ENCODE results near the gene PVALEF. TPM values are rescaled to one million over a fixed set of nuclear protein-coding genes. Genes with fewer than 3 reads are reported as not detected.

The PVALEF gene
- total RNA-seq, 4 donors from 2014 or later, result not detected

- H3K36me3 ChIP-seq, result no peaks in the 10 kb centered on the region
- TF ChIP-seq, protein P1, sequence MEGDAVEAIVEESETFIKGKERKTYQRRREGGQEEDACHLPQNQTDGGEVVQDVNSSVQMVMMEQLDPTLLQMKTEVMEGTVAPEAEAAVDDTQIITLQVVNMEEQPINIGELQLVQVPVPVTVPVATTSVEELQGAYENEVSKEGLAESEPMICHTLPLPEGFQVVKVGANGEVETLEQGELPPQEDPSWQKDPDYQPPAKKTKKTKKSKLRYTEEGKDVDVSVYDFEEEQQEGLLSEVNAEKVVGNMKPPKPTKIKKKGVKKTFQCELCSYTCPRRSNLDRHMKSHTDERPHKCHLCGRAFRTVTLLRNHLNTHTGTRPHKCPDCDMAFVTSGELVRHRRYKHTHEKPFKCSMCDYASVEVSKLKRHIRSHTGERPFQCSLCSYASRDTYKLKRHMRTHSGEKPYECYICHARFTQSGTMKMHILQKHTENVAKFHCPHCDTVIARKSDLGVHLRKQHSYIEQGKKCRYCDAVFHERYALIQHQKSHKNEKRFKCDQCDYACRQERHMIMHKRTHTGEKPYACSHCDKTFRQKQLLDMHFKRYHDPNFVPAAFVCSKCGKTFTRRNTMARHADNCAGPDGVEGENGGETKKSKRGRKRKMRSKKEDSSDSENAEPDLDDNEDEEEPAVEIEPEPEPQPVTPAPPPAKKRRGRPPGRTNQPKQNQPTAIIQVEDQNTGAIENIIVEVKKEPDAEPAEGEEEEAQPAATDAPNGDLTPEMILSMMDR (IDR thresholded peaks at IDR 0.05 in 4 of 5, conservative IDR thresholded peaks at IDR 0.05 in 1 of 5), result no peak
- no peak for TF ChIP-seq POLR2A (IDR thresholded peaks at IDR 0.05)
- no peaks in the 10 kb centered on the region for H3K9me3 ChIP-seq
- no peaks in the 10 kb centered on the region for H3K4me1 ChIP-seq
- no peak for DNase-seq
- intact Hi-C loops (cut with DNase I; ENCODE audit: low total_unique reads), result no loop called here
- H3K27ac ChIP-seq, result no peak overlapping the region
- no peak overlapping the region for H3K4me3 ChIP-seq
- ATAC-seq, result no peak
- H3K27me3 ChIP-seq, result no peaks in the 10 kb centered on the region
- in situ Hi-C loops (cut with MboI; ENCODE audit: low sequenced_read_pairs in 4 of 4), result no loop called here
Observed at GRCh38 chr17:81199482-81199830, 34.1 kb downstream of the PVALEF start.

GRCh38 chr17:81200201-81200600, 34.9 kb downstream of the PVALEF start:
- ATAC-seq (no peak), DNase-seq (no peak)
- Histone ChIP-seq H3K36me3 (no peaks in the 10 kb centered on the region), H3K4me1 (no peaks in the 10 kb centered on the region), H3K27ac (no peak overlapping the region), H3K4me3 (no peak overlapping the region), H3K27me3 (no peaks in the 10 kb centered on the region), H3K9me3 (no peaks in the 10 kb centered on the region)
- no peak for TF ChIP-seq POLR2A (IDR thresholded peaks at IDR 0.05)
- TF ChIP-seq, protein P1 (IDR thresholded peaks at IDR 0.05 in 4 of 5, conservative IDR thresholded peaks at IDR 0.05 in 1 of 5), result no peak
- intact Hi-C loops (cut with DNase I; ENCODE audit: low total_unique reads) (no loop called here), in situ Hi-C loops (cut with MboI; ENCODE audit: low sequenced_read_pairs in 4 of 4) (no loop called here)

- intact Hi-C loops (cut with DNase I; ENCODE audit: low total_unique reads) (no loop called here), in situ Hi-C loops (cut with MboI; ENCODE audit: low sequenced_read_pairs in 4 of 4) (no loop called here)
- no peak overlapping the region for H3K4me3 ChIP-seq
- DNase-seq (no peak), ATAC-seq (peak in 1 of 2 donors; percentile 40)
- no peak for TF ChIP-seq POLR2A (IDR thresholded peaks at IDR 0.05)
- TF ChIP-seq, protein P1 (IDR thresholded peaks at IDR 0.05 in 4 of 5, conservative IDR thresholded peaks at IDR 0.05 in 1 of 5), result peak in 4 of 5 experiments; percentile 28 to 43 (median 38)
- H3K36me3 ChIP-seq, result no peaks in the 10 kb centered on the region
- H3K4me1 ChIP-seq, result no peaks in the 10 kb centered on the region
- no peaks in the 10 kb centered on the region for H3K27me3 ChIP-seq
- no peak overlapping the region for H3K27ac ChIP-seq
- no peaks in the 10 kb centered on the region for H3K9me3 ChIP-seq
Observed at GRCh38 chr17:81200695-81201580, 35.6 kb downstream of the PVALEF start.

DNA sequence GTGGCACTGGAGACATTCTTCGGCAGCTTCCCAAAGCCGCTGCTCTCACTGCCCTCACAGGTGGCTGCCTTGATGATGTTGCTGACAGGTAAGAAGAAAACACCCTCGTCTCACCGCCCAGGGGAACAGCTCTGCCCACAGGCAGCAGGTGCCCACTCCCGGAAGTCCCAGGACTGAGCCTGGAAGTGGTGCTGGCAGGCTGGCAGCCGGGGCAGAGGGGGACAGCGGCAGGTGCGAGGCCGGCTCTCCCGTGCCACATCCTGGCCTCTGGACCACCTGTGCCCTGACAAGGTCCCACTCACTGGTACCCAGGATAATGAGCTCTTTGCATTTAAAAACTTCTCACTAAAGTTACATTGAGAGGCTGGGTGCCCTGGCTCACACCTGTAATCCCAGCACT, 37.0 kb downstream of the PVALEF start:
- no peak for DNase-seq
- Histone ChIP-seq H3K4me1 (no peaks in the 10 kb centered on the region), H3K4me3 (no peak overlapping the region), H3K9me3 (no peaks in the 10 kb centered on the region), H3K36me3 (no peaks in the 10 kb centered on the region), H3K27ac (no peak overlapping the region), H3K27me3 (no peaks in the 10 kb centered on the region)
- TF ChIP-seq, protein P1 (IDR thresholded peaks at IDR 0.05 in 4 of 5, conservative IDR thresholded peaks at IDR 0.05 in 1 of 5), result no peak
- TF ChIP-seq POLR2A (IDR thresholded peaks at IDR 0.05), result no peak
- ATAC-seq, result no peak
- in situ Hi-C loops (cut with MboI; ENCODE audit: low sequenced_read_pairs in 4 of 4), result no loop called here
- intact Hi-C loops (cut with DNase I; ENCODE audit: low total_unique reads), result no loop called here
